Hematopoietic multipotent progenitor cell treated with erythropoietin and hydrocortisone succinate and interleukin-3 and kit ligand, for 15 days (in vitro differentiated cells): ENCODE measurements around the gene OR9G4.
A peak's percentile ranks its signal among the peaks of the same experiment; 100 is the strongest.

Source experiments
- DNase-seq: peaks from one replicate; pipeline ENCODE4 v3.0.0-alpha.2; 2015; ENCODE audit warnings: low spot score

The OR9G4 gene

GRCh38 chr11:56748597-56748996, at the start of gene OR9G4:
Gene OR9G4, minus strand, starts transcription at chr11:56748697. Its CDS starts 4,931 bp downstream, at chr11:56743766.
- DNase-seq = no peak

GRCh38 chr11:56783448-56784041, 35.0 kb upstream of the OR9G4 start:
- DNase-seq = peak; percentile 40

- no peak for DNase-seq
Measured at GRCh38 chr11:56782167-56782847, 33.8 kb upstream of the OR9G4 start.

- no peak for DNase-seq
Measured at GRCh38 chr11:56776809-56777208, 28.3 kb upstream of the OR9G4 start.

GRCh38 chr11:56764976-56765375, 16.5 kb upstream of the OR9G4 start:
- no peak for DNase-seq

- no peak for DNase-seq
Measured at GRCh38 chr11:56751480-56751879, 3.0 kb upstream of the OR9G4 start.

- no peak for DNase-seq
Measured at GRCh38 chr11:56750190-56750589, 1.7 kb upstream of the OR9G4 start.

- DNase-seq = no peak
Measured at GRCh38 chr11:56740886-56741285, 7.6 kb downstream of the OR9G4 start.

- no peak for DNase-seq
Measured at GRCh38 chr11:56740107-56740506, 8.4 kb downstream of the OR9G4 start.

GRCh38 chr11:56720513-56720912, 28.0 kb downstream of the OR9G4 start:
- DNase-seq = no peak

GRCh38 chr11:56716379-56716854, 32.1 kb downstream of the OR9G4 start:
- DNase-seq = no peak

- DNase-seq = no peak
Measured at GRCh38 chr11:56714206-56714605, 34.3 kb downstream of the OR9G4 start.

GRCh38 chr11:56706486-56706885, 42.0 kb downstream of the OR9G4 start:
- no peak for DNase-seq

- DNase-seq = no peak
Measured at GRCh38 chr11:56705784-56706396, 42.6 kb downstream of the OR9G4 start.

GRCh38 chr11:56700914-56701485, 47.5 kb downstream of the OR9G4 start:
- DNase-seq = no peak

- DNase-seq = no peak
Measured at GRCh38 chr11:56700242-56700913, 48.1 kb downstream of the OR9G4 start.

- no peak for DNase-seq
Measured at GRCh38 chr11:56698795-56699194, 49.7 kb downstream of the OR9G4 start, which contains the start of gene OR9G1. Gene OR9G1, plus strand, starts transcription at chr11:56699095. Its CDS starts 1,293 bp downstream, at chr11:56700388.

- no peak for DNase-seq
Measured at GRCh38 chr11:56693428-56693827, 55.1 kb downstream of the OR9G4 start.
